Measurements from ENCODE around the gene TSPAN2. TPM values are rescaled to one million over a fixed set of nuclear protein-coding genes. Genes with fewer than 3 reads are reported as not detected.

The TSPAN2 gene
- total and polyA plus RNA-seq, 2 experiments from 2014 or later, result 11.2 to 11.8 TPM

GRCh38 chr1:115069659-115070308, 19.5 kb downstream of the TSPAN2 start:
- H3K4me2 ChIP-seq, result no peak overlapping the region
- H2AFZ ChIP-seq, result no peak overlapping the region
- H3K36me3 ChIP-seq (ENCODE audit: insufficient read depth), result no peaks in the 10 kb centered on the region
- no peaks in the 10 kb centered on the region for H4K20me1 ChIP-seq (replicated peaks; ENCODE audit: insufficient read depth)
- H3K36me3 Mint-ChIP-seq (ENCODE audit: low read depth), result peaks cover 3% of the 10 kb centered on the region; the same call in 1 of the 3 replicates
- ATAC-seq (no peak), DNase-seq (ENCODE audit: low spot score) (no peak)
- H3K4me3 ChIP-seq, result no peak overlapping the region
- H3K27me3 Mint-ChIP-seq (ENCODE audit: insufficient read depth, low read depth, poor library complexity), result peaks cover 4% of the 10 kb centered on the region
- H3K4me1 Mint-ChIP-seq, result peaks cover 12% of the 10 kb centered on the region
- no peaks in the 10 kb centered on the region for H3F3A ChIP-seq (replicated peaks; ENCODE audit: low read depth)
- no peaks in the 10 kb centered on the region for H3K79me2 ChIP-seq (replicated peaks; ENCODE audit: insufficient read depth)
- no peaks in the 10 kb centered on the region for H3K9me3 Mint-ChIP-seq
- TF ChIP-seq POLR2AphosphoS5 (IDR thresholded peaks at IDR 0.05; ENCODE audit: low read depth) (no peak), EZH2 (IDR thresholded peaks at IDR 0.05; ENCODE audit: low read depth, unreplicated experiment) (no peak), CREB1 (CRISPR knock-in tag; IDR thresholded peaks at IDR 0.05; ENCODE audit: low read depth) (no peak), ZNF462 (CRISPR knock-in tag; IDR thresholded peaks at IDR 0.05) (no peak), STAT1 (IDR thresholded peaks at IDR 0.05; ENCODE audit: unreplicated experiment) (no peak), ZNF114 (CRISPR knock-in tag; IDR thresholded peaks at IDR 0.05) (no peak)
- TF ChIP-seq, protein P1, sequence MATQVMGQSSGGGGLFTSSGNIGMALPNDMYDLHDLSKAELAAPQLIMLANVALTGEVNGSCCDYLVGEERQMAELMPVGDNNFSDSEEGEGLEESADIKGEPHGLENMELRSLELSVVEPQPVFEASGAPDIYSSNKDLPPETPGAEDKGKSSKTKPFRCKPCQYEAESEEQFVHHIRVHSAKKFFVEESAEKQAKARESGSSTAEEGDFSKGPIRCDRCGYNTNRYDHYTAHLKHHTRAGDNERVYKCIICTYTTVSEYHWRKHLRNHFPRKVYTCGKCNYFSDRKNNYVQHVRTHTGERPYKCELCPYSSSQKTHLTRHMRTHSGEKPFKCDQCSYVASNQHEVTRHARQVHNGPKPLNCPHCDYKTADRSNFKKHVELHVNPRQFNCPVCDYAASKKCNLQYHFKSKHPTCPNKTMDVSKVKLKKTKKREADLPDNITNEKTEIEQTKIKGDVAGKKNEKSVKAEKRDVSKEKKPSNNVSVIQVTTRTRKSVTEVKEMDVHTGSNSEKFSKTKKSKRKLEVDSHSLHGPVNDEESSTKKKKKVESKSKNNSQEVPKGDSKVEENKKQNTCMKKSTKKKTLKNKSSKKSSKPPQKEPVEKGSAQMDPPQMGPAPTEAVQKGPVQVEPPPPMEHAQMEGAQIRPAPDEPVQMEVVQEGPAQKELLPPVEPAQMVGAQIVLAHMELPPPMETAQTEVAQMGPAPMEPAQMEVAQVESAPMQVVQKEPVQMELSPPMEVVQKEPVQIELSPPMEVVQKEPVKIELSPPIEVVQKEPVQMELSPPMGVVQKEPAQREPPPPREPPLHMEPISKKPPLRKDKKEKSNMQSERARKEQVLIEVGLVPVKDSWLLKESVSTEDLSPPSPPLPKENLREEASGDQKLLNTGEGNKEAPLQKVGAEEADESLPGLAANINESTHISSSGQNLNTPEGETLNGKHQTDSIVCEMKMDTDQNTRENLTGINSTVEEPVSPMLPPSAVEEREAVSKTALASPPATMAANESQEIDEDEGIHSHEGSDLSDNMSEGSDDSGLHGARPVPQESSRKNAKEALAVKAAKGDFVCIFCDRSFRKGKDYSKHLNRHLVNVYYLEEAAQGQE (IDR thresholded peaks at IDR 0.05; ENCODE audit: unreplicated experiment), result no peak
- no peaks in the 10 kb centered on the region for H3K27me3 ChIP-seq (ENCODE audit: insufficient read depth)
- H3K4me1 ChIP-seq (ENCODE audit: insufficient read depth), result 0 out of 2 replicates have a peak, but pooled peaks cover 5% of the 10 kb centered on the region
- no peaks in the 10 kb centered on the region for H3K9me2 ChIP-seq (ENCODE audit: insufficient read depth)
- H3K4me3 Mint-ChIP-seq, result no peak overlapping the region
- no peak overlapping the region for H3K27ac ChIP-seq (ENCODE audit: low read depth)
- no peak overlapping the region for H3K27ac Mint-ChIP-seq

All from GM23338 (cell line).